Heart left ventricle (tissue), 16 donors: Measurements from ENCODE around the gene NUP42. TPM values are rescaled to one million over a fixed set of nuclear protein-coding genes. Genes with fewer than 3 reads are reported as not detected.
A peak's percentile ranks its signal among the peaks of the same experiment; 100 is the strongest.

Experiments
- ATAC-seq, 4 donors: fragments of 200-7000 bp; cut with Tn5 transposase; one replicate each; pipeline ENCODE4 v1.9.1; 2020 to 2022; ENCODE audit warnings: moderate library complexity in 4 of 4, mild to moderate bottlenecking in 3 of 4, moderate number of reproducible peaks in 1 of 4
- DNase-seq, 5 donors: peaks; one replicate each; pipeline ENCODE4 v3.0.0-alpha.2; 2020
- H3K27ac ChIP-seq, 12 donors: fragments of 200-600 bp; sonication (generic) in 4 of 12; one replicate each; pipeline versions ENCODE4 v1.5.0 to v1.8.0; 2016 to 2022; ENCODE audit warnings: mild to moderate bottlenecking in 2 of 12
- H3K27me3 ChIP-seq, 9 donors: fragments of 200-600 bp; sonication (generic) in 2 of 9; one replicate each; pipeline versions ENCODE4 v1.5.1 to v1.8.0; 2016 to 2022; ENCODE audit warnings: mild to moderate bottlenecking in 3 of 9
- H3K36me3 ChIP-seq, 9 donors: fragments of 200-600 bp; sonication (generic) in 2 of 9; one replicate each; pipeline versions ENCODE4 v1.5.0 to v1.8.0; 2018 to 2022; ENCODE audit warnings: mild to moderate bottlenecking in 2 of 9
- H3K4me1 ChIP-seq, 12 donors: fragments of 200-600 bp; sonication (generic) in 4 of 12; one replicate each; pipeline versions ENCODE4 v1.5.0 to v1.8.0; 2016 to 2022; ENCODE audit warnings: mild to moderate bottlenecking in 3 of 12
- H3K4me3 ChIP-seq, 12 donors: fragments of 200-600 bp; sonication (generic) in 4 of 12; one replicate each; pipeline versions ENCODE4 v1.5.0 to v1.8.0; 2017 to 2022; ENCODE audit warnings: mild to moderate bottlenecking in 9 of 12, moderate library complexity in 4 of 12
- H3K9me3 ChIP-seq, 12 donors: fragments of 200-600 bp; sonication (generic) in 4 of 12; one replicate each; pipeline versions ENCODE4 v1.5.0 to v1.8.0; 2016 to 2022; ENCODE audit warnings: mild to moderate bottlenecking in 1 of 12
- CTCF ChIP-seq, 12 donors: fragments of 200-600 bp; sonication (generic) in 4 of 12; IDR thresholded peaks; one replicate each; pipeline versions ENCODE4 v1.5.0 to v1.8.0; 2018 to 2022; ENCODE audit warnings: antibody characterized with exemption in 12 of 12, mild to moderate bottlenecking in 5 of 12
- POLR2A ChIP-seq, 2 donors: fragments of 450-650 bp; IDR thresholded peaks; one replicate each; pipeline ENCODE4 v1.6.1; 2017; ENCODE audit warnings: antibody characterized with exemption in 2 of 2, mild to moderate bottlenecking in 2 of 2, moderate library complexity in 2 of 2
- WGBS, 4 donors: extraction: QIAGEN DNeasy Blood & Tissue Kit in 2 of 4; methylation state at CpG; one replicate each; pipeline versions ENCODE4 v1.1.5 to v1.1.7; 2013 to 2018; 5-methylcytosine and 5-hydroxymethylcytosine counted together
- intact Hi-C, 10 donors: fragments of 100-400 bp; cut with DNase I; formaldehyde crosslinking; loops; one replicate each; pipeline versions ENCODE4 v1.11.1 to v1.14.2; 2022
- polyA plus RNA-seq, 2 donors: library from polyadenylated mRNA; stranded (reverse); fragments of 200-250 nt; gene quantifications; one replicate each; pipeline ENCODE4 v1.2.3, GENCODE V29; 2013
- total RNA-seq, 9 donors: library from RNA; depleted of rRNA in 2 of 9; stranded (reverse); fragments of >200 nt in 2 of 9; fragmentation: NEBNext Ultra II Directional in 3 of 9; extraction: Animal tissue kit (Norgen Biotek cat#: 25700) in 3 of 9; gene quantifications; one replicate each; pipeline versions ENCODE4 v1.1.0 to v1.2.4, GENCODE V29; 2016 to 2023
- donor health status: ischemic (EF 13 %, LVEDD 7.1; RV severe dilation, severe dysfunction).
- donor health status: healthy with polysubstance abuse.
- donor health status: DM: no; HTN: yes; CAD: no.
- donor health status: DM: no; HTN: no; CAD: no.
- donor health status: ischemic (EF 25% LVEDD 6.9; RV normal size, moderate dysfunction).
- donor health status: ischemic (EF 25% LVEDD 5.7; RV mildly dilated, moderate dysfunction).
- donor health status: healthy.
- donor health status: DM: yes; HTN: yes; CAD: no.
- donor health status: ischemic (EF 35%, LVEDD 5.7; RV mildly dilated, moderate dysfunction).
- donor health status: nonischemic (EF 11% LVEDD 7.7; RV severe dilation, severe dysfunction).
- donor health status: DM: yes; HTN: yes; CAD: no.
- donor health status: PGD.
- donor health status: ischemic (EF 29% LVEDD 5.4; RV normal size, mild dysfunction).
- donor health status: nonischemic (EF 23%, LVEDD 6.1; RV moderate dilation, normal function).

The NUP42 gene
- total and polyA plus RNA-seq, 11 donors, result 12.7 to 26.1 (median 19.3) TPM

- peak overlapping the region in 1 of 12 donors; percentile 53 for H3K4me3 ChIP-seq
- TF ChIP-seq CTCF (IDR thresholded peaks at IDR 0.05) (no peak), POLR2A (IDR thresholded peaks at IDR 0.05) (no peak)
- no peaks in the 10 kb centered on the region for H3K9me3 ChIP-seq
- no peaks in the 10 kb centered on the region for H3K27me3 ChIP-seq
- DNase-seq, result no peak
- H3K36me3 ChIP-seq, result peaks cover 0 to 5% (median 0%) of the 10 kb centered on the region in 9 donors
- no peak for ATAC-seq
- WGBS, 4 donors, result 72 to 95% (median 91%) methylated on average over 2 of the region's 2 CpGs
- peaks cover 0 to 21% (median 0%) of the 10 kb centered on the region in 12 donors for H3K4me1 ChIP-seq
- intact Hi-C loops, result loop anchor here in 2 of 10 donors (5.0 kb wide), 2 partner anchors 35 to 40 kb away; partner anchors contain the start of gene GPNMB (in 1 of the 2)
- peak overlapping the region in 1 of 12 donors; percentile 79 for H3K27ac ChIP-seq
Observed at GRCh38 chr7:23207021-23207420, 25.2 kb downstream of the NUP42 start.

DNA sequence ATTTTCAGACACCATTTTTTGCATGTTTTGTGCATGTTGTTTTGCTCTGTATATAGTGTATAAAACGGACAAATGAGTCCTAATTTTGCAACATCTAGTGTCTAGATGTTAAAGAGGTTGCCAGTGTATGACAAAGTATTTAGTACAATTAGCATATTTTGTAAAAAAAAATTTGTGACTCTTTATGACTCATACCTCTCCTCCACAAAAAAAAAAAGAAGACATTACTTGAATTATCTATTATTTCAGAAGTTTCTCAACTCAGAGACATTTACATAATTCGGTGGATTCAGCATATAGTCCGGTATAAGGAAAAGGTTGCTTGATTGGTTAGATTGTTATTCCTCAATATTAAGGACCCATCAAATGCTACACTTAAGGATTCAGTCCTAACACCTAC lies 26.0 kb downstream of the NUP42 start:
- no peak for ATAC-seq
- WGBS, 4 donors, result 87 to 93% (median 88%) methylated on average over 3 of the region's 3 CpGs
- no peak for DNase-seq
- TF ChIP-seq POLR2A (IDR thresholded peaks at IDR 0.05), result no peak
- no peak for TF ChIP-seq CTCF (IDR thresholded peaks at IDR 0.05)
- Histone ChIP-seq H3K4me3 (no peak overlapping the region), H3K27ac (no peak overlapping the region), H3K9me3 (no peaks in the 10 kb centered on the region), H3K27me3 (no peaks in the 10 kb centered on the region), H3K4me1 (peaks cover 0 to 21% (median 0%) of the 10 kb centered on the region in 12 donors), H3K36me3 (peaks cover 0 to 2% (median 0%) of the 10 kb centered on the region in 9 donors)
- intact Hi-C loops, result loop anchor here in 2 of 10 donors (5.0 kb wide), 2 partner anchors 34 to 39 kb away; partner anchors contain the start of gene GPNMB (in 1 of the 2)

GRCh38 chr7:23208316-23208715 lies 26.5 kb downstream of the NUP42 start:
- WGBS, 4 donors, result 74 to 79% (median 76%) methylated on average over 4 of the region's 4 CpGs
- TF ChIP-seq POLR2A (IDR thresholded peaks at IDR 0.05) (no peak), CTCF (IDR thresholded peaks at IDR 0.05) (no peak)
- Histone ChIP-seq H3K27me3 (no peaks in the 10 kb centered on the region), H3K9me3 (no peaks in the 10 kb centered on the region), H3K27ac (no peak overlapping the region), H3K4me1 (peaks cover 0 to 21% (median 0%) of the 10 kb centered on the region in 12 donors), H3K36me3 (no peaks in the 10 kb centered on the region), H3K4me3 (no peak overlapping the region)
- DNase-seq, result no peak
- intact Hi-C loops, result loop anchor here in 2 of 10 donors (5.0 kb wide), 2 partner anchors 34 to 39 kb away; partner anchors contain the start of gene GPNMB (in 1 of the 2)
- ATAC-seq, result no peak

DNA sequence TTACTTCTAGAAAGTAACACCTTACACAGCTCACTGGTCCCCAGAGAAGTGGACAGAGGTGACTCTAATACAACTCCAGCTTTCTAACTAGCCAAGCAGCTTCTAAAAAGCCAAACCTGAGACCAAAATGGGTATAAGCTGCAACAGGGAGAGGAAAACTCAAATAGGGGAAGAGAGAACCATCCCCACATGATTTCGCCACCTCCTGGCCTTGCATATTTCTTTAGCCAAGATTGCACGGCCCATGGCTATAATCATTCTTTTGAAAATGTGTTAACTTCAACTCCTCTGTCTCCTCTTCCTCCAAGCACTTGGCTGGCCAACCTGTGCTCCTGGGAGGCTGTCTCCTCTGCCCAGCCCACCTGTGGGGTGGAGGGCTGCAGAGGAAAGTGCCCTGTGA lies 28.7 kb downstream of the NUP42 start:
- DNase-seq (no peak), ATAC-seq (peak in 1 of 4 donors; percentile 10)
- TF ChIP-seq CTCF (IDR thresholded peaks at IDR 0.05) (no peak), POLR2A (IDR thresholded peaks at IDR 0.05) (no peak)
- Histone ChIP-seq H3K4me3 (no peak overlapping the region), H3K27me3 (no peaks in the 10 kb centered on the region), H3K9me3 (no peaks in the 10 kb centered on the region), H3K36me3 (no peaks in the 10 kb centered on the region), H3K4me1 (peaks cover 0 to 21% (median 0%) of the 10 kb centered on the region in 12 donors), H3K27ac (no peak overlapping the region)
- intact Hi-C loops, result no loop called here
- WGBS, 4 donors, result 65 to 100% (median 82%) methylated on average over 2 of the region's 2 CpGs
